Activated CD4-positive, CD25-positive, alpha-beta regulatory T cell treated with anti-CD3 and anti-CD28 coated beads, Interleukin-2, amount 50 U/mL, for 24 hours (primary cell): Measurements from ENCODE around the gene CPSF4.
"Not testable (repeated sequence)": the region's sequence is repeated elsewhere in the genome, so short reads cannot be mapped to it uniquely, and the experiment has no call there.

Experiments used
- ATAC-seq, 2 donors: fragments of 150-1000 bp; cut with Tn5 transposase; one replicate each; pipeline ENCODE4 v1.10.0; 2021; ENCODE audit warnings: mild to moderate bottlenecking in 1 of 2, moderate library complexity in 1 of 2

CPSF4 gene

GRCh38 chr7:99497766-99498545 lies 59.2 kb downstream of the CPSF4 start:
- no peak for ATAC-seq

GRCh38 chr7:99498546-99498944 lies 59.8 kb downstream of the CPSF4 start:
- no peak for ATAC-seq

- ATAC-seq = peak; percentile 44 to 51
Observed at GRCh38 chr7:99499371-99499720, 60.6 kb downstream of the CPSF4 start.

- peak; percentile 52 to 54 for ATAC-seq
Observed at GRCh38 chr7:99499721-99500636, 61.2 kb downstream of the CPSF4 start, which contains the start of gene ZNF394. TSS of gene ZNF394 (minus strand) at chr7:99500281. CDS start at chr7:99500093, 188 bp downstream.

- no peak for ATAC-seq
Observed at GRCh38 chr7:99500637-99501009, 61.9 kb downstream of the CPSF4 start.

GRCh38 chr7:99501236-99501635 lies 62.5 kb downstream of the CPSF4 start:
- not testable (repeated sequence) for ATAC-seq

GRCh38 chr7:99504281-99504602 lies 65.5 kb downstream of the CPSF4 start:
- no peak for ATAC-seq

GRCh38 chr7:99504603-99505323 lies 66.0 kb downstream of the CPSF4 start, which contains the start of gene ZKSCAN5:
TSS of gene ZKSCAN5 (plus strand) at chr7:99504662. CDS start at chr7:99506045, 1,383 bp downstream.
- peak; percentile 82 to 85 for ATAC-seq

GRCh38 chr7:99505324-99505662 lies 66.5 kb downstream of the CPSF4 start:
- no peak for ATAC-seq
